ENCODE results near the gene GATA3.

GATA3 gene

DNA sequence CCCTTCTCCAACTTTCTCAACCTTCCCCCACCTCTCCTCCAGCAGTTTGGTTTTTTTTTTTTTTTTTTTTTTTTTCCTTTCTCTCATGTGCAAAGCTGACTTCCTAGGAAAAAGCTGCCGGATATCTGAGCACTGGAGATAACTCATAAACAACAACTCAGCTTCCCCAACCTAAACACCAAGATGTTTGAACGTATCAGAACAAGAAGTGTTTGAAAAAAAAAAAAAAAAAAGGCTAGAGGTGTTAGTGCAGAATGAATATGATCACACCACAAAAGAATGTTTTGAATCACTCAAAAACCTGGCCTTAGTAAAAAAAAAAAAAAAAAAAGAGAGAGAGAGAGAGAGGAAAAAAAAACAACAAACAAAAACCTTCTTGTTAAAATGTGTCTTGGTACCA, 11.2 kb downstream of the GATA3 start:
- no peak for DNase-seq

DNA sequence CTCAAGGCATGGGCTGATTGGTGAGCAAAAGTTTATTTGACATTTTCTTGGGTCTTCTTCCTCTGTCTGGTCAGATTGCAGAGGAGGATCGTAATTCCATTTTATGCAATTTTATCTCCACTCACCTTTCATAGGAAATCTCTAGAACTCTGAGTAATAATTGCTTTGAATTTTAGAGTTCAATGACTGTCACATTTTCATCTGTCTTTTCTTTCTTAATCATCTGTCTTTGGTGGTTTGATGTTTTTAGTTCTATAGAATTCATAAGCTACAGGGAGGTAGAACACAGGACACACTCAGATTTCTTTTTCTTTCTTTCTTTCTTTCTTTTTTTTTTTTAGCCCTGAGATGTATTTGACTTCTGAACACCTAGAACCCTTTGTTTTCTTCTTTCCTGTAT, 11.6 kb downstream of the GATA3 start:
- no peak for DNase-seq

DNA sequence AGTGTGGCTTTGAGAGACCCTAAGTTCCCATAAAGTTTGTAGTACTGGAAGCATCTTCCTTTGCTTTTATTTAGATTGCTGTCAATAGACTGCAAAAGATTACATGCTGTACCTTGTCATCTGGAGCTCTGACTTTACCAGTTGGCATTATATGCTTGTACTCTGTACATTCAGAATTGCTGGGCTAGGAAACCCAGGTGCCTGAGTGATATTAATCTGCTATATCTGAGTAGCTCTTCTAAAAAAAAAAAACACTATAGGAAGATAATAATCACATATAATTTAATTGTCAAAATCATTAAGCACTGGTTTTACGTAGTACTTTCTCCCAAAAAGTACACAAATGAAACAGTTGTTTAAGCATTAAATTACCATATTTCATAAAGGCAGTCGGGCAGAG, 12.3 kb downstream of the GATA3 start:
- no peak for DNase-seq

DNA sequence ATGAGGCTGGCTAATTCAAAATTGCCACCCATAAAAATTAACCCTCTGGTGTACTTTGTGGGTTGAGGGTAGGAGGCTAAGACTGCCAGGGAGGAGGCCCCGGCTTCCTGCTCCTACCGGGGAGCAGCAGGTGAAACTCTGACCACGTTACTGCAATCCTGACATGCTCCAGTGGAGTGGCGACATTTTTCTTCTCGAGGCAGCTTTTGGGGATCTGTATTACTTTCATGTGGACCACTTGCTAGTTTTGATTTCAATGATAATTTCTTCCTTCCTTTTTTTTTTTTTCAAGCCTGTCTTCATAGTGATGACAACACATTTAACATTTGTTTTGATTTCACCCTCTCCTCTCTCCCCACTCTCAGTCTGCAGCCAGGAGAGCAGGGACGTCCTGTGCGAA, 14.6 kb downstream of the GATA3 start:
- no peak for DNase-seq

DNA sequence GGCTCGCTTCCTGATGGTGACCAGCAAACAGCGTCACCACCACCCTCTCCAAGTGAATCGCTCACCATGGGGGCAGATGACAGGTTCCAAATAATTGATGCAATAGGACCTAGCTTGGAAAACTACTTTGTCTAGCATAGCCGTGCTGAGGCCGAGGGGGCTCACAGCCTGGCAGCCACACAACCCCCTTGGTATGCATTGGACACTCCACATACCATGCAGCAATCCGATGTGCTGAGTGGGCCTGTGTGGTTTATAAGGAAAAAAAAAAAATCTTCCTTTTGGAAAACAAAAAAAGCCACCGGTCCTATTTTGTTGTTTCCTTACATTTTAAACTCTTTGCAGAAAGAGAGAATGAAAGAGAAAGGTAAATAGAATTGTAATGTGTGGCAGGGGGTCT, 15.1 kb downstream of the GATA3 start:
- no peak for DNase-seq

DNA sequence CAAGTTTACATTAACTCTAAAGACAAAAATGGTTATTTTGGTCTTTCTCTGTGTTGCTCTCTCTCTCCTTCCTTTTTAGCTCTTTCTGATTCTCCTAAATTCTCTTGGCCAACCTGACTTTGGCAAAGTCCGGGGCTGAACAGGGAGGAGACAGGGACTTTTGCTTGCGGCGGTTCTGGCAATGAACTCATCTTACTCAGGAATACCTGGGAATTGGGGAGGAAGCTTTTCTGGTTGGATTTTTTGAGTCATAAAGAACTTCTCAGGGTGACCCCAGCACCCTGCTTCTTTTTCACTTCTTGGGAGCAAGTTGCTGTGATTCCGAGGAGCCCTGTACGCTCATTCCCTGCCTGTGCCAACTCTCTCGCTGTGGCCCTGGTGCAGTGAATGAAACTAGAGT, 16.0 kb downstream of the GATA3 start:
- DNase-seq: no peak

DNA sequence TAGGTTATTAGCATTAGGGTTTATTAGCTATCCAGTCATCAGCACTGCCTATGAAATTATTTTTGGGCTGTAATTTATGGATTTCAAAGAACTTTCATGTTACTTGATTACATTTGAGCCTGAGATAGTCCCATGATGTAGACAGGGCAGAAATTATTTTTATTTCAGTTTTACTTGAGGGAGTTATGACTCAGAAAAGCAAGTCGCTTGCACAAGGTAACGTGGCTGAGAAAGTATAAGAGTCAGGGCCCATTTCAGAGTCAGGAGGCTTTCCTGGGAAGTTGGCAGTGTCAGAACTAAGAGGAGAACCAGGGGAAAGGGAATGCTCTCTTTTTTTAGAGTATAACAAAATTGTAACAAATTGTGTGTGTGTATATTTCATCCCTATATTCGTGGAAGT, 16.5 kb downstream of the GATA3 start:
- no peak for DNase-seq

DNA sequence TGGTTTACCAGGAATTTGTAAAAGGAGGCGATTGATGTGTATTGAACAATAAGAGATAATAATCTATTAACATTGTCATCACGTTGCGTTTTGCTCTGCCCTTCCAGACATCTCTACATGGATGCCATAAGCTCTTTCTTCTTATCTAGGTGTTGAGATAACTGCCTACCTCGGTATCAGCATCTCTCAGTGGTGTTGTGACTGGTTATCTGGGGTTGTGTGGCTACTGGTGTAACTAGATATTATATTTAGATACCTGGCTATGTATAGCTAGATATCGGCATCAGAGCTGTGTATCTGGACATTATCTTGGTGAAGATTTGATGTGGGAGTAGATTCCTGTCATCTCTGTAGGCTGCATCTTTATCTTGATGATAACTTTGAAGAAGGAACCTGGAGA, 17.2 kb downstream of the GATA3 start:
- no peak for DNase-seq

DNA sequence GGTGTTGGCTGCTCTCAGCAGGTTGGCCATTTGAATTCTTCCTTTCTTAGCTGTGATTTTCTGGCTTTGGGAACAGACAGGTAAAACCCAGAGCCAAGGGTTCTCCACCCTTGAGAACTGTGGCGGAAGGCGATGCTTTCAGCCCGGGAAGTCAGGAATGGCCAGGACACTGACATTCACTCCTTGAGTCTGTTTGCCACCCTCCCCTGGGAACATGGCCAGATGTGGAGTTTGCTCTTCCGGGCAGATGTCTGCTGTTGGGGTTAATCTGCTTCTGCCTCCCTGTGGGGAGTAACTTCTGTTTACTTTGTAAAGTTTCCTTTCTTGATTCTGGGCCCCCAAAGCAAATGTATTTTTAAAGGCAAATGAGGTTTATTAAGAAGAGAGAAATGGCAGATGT, 17.7 kb downstream of the GATA3 start:
- no peak for DNase-seq

DNA sequence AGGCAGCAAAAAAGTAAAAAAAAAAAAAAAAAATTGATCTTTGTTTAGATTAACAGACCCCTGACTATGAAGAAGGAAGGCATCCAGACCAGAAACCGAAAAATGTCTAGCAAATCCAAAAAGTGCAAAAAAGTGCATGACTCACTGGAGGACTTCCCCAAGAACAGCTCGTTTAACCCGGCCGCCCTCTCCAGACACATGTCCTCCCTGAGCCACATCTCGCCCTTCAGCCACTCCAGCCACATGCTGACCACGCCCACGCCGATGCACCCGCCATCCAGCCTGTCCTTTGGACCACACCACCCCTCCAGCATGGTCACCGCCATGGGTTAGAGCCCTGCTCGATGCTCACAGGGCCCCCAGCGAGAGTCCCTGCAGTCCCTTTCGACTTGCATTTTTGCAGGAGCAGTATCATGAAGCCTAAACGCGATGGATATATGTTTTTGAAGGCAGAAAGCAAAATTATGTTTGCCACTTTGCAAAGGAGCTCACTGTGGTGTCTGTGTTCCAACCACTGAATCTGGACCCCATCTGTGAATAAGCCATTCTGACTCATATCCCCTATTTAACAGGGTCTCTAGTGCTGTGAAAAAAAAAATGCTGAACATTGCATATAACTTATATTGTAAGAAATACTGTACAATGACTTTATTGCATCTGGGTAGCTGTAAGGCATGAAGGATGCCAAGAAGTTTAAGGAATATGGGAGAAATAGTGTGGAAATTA, 19.4 kb downstream of the GATA3 start:
- no peak for DNase-seq

DNA sequence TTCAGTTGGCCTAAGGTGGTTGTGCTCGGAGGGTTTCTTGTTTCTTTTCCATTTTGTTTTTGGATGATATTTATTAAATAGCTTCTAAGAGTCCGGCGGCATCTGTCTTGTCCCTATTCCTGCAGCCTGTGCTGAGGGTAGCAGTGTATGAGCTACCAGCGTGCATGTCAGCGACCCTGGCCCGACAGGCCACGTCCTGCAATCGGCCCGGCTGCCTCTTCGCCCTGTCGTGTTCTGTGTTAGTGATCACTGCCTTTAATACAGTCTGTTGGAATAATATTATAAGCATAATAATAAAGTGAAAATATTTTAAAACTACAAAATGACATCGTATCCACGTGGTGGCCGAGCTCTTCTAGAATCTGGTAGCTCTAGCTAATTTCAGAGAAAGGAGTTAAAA, 20.4 kb downstream of the GATA3 start:
- DNase-seq: no peak

DNA sequence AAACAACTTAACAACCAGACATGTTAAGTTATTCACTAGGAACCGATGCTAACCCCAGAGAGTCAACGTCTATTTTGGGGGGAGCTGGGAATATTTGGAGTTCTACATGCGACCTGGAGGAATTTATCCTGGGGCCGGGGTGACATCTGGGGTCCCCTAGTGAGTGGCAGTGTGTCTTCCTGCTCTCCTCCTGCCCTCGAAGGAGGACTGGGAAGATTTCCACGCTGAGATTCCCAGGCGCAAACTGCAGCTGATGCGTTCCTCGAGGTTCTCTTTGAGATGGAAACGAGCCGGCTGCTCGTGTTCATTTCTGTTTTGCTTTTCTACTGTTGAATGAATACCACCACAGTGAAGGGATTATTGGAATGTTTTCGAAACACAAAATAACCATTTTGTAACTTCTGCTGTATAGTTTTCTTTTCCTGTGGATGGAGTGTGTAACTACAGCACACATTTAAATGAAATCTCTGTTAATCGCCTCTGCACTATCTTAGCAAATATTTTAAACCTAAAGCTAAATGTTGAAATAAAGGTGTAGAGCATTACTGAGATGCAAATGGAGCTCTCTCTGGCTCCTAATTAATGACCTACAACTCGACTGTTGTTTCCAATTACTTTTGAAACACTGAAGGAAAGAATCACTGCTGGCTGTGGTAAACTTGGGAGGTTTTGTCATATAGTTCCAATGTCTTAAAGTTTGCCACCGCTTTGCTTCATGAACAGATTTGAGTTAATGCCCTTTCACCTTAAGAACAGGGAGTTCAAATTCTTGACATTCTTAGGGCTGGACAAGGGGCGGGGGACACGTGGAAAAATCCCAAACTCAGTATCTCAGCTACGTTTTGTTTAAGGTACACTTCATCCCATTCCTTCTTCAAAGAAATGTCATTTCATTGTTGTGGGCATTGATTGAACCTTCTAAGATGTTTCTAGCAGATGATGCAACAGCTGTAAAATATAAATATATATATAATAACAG, 21.1 kb downstream of the GATA3 start:
- DNase-seq: no peak

DNA sequence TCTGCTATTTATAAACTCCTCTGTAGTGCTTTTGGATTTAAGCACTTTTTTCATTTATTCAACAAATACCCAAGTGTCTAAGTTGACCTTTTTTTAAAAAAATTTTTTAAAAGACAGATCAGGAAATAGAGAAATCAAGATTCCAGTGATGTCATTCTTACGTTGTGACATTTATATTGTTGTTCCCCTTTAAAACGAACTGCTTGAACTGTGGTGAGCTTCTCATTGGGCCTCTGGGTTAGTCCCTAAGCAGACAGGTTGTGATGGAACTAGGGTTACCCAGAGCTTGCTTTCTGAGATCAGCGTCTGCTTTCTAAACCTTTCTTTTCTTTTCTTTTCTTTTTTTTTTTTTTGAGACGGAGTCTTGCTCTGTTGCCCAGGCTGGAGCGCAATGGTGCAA, 22.4 kb downstream of the GATA3 start:
- DNase-seq: no peak

DNA sequence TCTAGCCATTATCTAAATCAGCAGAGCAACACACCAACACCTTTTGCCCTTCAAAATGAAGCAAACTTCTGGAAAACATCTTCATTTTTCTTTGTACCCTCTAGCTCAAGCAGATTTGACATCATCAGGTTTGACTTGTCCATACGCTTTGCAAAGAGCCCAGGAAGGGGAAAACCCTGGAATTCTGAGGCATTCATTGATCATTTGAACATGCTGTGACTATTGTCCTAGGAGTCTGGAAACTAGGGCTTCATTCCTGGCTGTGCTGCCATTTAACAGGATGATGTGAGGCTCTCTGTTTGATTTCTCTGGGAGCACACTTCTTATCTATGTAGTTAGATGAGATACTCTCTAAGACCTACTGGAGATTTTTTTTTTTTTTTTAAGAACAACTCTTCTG, 23.5 kb downstream of the GATA3 start:
- DNase-seq: no peak

DNA sequence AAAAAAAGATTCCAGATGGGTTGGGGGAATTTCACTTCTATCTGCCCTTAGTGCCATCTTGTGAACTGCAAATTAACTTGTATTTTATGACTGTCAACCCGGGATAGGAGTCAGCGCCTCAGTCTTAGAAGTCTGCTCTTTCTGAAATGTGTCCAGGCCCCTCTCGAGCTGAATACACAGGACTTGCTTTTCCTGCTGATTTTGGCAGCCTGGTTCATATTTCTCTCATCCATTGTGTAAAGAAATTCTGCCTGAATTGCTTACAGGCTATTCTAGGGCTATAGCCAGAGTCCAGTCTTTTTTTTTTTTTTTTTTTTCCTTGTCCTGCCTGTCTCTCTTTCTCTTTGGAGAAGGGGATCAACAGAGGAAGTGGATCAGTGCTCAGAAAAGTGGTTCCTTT, 24.6 kb downstream of the GATA3 start:
- no peak for DNase-seq

DNA sequence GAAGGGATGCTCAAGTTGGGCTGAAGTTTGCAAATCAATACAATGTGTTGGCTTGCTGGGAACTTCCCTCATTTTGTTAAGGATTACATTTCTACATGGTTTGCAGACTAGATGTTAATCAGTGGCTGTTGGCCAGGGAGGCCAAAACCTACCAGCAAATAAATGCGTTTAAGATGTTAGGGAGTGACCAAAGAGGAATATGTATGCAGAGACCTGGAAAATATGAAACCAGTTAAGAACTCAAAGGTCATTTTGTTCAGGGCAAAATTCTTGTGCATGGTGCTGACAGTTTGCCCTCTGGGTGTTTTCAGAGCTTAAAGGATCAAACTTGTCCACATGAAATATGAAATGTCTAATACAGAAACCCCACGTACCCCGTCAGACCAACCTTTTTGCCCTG, 30.3 kb downstream of the GATA3 start:
- no peak for DNase-seq

DNA sequence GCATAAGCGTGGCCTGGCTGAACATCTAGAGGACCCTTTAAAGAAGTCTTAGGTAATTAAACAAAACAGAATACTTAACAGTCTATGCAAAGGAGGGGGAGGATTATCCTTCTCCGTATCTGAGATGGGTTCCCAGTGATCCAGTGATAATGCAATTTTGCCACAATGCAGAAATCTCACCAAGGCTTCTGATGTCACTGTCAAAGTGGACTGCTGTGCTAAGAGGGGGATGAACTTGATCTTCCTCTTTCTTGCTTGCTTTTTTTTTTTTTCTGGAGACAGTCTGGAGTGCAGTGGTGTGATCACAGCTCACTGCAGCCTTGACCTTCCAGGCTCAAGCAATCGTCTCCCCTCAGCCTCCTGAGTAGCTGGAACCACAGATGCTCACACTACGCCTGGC, 30.8 kb downstream of the GATA3 start:
- DNase-seq: no peak

DNA sequence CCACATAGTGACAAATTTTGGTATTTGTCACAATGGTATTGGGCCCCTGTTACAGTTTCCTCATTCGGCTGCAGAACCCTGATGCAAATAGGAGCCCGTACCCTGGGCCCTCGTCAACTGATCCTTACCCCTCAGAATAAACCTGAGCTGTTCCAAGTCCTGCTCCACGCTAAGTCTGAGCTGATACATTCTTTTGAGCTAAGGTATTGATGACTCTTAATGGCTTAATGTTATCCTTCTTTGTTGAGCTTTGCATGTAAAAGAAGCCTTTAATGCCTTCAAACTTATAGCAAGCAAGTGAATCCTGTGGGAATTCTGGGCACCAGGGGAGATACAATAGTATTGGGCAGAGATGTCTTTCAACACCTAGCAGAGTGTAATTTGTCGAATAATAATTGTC, 31.8 kb downstream of the GATA3 start:
- DNase-seq: no peak

DNA sequence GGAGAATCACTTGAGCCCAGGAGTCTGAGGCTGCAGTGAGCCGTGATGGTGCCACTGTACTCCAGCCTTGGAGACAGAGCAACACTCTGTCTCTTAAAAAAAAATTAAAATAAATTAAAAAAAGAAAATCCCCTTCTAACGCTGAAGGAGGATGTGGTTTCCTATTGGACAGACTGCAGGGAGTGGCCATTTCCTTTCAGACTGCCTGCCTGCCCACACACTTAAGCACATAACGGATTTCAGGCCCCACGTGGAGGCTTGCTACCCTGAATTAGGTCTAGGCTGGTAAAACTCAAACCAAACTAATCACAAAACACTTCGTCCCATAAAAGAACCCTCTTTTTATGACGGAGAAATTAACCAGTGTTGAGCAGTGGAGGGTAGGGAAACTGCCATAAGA, 34.0 kb downstream of the GATA3 start:
- peak; percentile 14 to 17 for DNase-seq

DNA sequence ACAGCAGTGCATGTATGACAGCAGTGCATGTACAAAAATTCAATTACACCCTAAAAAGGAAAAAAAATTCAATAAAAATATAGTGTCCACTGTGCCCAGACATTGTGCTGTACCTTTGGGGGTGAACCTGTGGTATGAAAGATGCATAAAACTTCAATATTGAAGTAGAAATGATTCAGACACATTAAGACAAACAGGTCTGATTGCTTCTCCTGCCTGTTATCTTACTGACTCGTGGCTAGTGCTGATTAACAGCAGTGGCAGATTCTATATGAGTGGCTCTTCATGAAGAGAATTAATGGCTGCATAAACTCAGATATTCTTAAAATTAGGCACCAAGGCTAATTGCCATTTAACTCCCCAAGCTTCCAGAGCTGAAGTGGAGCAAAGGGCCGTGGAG, 37.9 kb downstream of the GATA3 start:
- DNase-seq: no peak

DNA sequence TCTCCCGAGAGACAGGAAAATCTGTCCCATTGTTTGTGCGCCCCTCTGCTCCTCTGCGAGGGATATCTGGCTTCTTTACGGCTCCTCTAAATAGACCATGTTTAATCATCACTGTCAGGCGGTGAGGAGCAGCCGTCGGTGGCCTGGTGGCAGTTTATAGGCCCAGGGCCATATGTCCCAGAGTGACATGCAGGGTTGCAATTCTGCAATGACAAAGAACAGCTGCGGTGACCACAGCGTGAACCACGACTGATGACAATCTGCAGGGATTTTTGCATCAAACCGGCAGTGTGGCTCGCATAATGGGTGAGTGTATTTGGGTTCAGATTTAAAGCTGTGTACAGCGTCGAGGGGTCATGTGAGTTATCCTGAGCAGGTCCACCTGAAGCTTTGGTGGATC, 41.5 kb downstream of the GATA3 start:
- no peak for DNase-seq

DNA sequence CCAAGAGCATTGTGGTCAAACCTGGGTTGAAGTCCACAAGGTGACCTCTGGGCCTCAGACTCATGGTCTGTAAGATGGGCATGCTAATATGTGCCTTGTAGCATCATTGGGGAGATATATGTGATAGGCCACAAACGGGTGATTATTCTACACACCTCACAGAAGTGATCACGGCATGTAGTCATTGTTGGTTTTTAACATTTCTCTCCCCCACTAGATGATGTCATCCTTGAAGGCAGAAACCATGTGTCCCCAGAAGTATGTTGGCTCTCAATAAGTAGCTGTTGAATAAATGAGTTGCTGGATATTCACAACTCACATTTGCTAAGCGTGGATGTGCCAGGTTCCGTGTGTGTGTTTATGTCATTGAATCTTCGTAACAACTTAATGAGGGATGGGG, 42.4 kb downstream of the GATA3 start:
- no peak for DNase-seq

DNA sequence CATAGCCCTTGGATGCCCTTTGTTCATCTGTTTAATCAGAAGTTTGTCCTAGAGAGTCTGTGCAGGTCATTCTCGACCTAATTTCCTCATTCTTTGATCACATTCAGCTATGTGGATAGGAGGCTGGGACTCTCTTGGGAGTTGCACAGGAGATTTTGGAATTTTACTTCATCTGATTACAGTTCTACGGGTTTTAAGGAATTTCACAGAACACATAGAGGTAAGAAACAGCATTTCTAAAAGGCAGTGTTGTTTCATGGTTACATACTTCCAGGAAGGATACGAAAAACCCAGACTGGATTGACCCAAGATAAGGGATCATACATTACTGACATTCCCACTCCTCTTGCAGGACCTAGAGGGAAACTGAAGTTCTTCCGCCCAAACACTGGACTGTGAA, 45.9 kb downstream of the GATA3 start:
- DNase-seq: no peak

DNA sequence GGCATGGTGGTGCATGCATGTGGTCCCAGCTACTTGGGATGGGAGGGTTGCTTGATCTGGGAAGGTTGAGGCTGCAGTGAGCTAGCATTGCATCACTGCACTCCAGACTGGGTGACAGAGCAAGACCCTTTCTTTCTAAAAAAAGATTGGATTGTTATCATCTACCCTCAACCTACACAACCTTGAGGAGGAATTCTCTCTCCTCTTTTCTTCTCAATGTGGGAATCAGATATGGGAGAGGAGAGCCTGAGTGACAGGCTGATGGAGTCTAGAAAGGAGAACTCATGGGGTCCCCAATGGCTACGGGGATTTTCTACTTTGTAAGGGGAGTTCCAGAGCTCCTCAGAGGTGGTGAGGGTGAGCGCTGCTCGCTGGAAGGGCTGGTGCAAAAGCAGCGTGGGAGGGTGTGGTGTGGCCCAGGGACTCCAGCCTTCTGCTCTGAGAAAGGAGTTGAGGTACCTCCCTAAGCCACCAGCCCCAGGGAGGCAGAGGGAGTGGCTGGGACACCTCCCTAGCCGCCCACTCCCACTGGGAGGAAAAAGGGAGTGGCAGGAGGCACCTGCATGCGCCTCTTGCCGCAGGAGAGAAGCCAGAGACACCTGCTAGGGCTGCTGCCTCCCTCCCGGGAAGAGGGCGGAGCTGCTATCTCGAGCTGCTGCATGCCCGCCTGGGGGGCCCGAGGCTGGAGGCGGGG, 48.4 kb downstream of the GATA3 start:
- no peak for DNase-seq
